ENCODE measurements around the gene NLRP8.
"Not testable (repeated sequence)": the region's sequence is repeated elsewhere in the genome, so short reads cannot be mapped to it uniquely, and the experiment has no call there.

The NLRP8 gene

GRCh38 chr19:55980415-55980814 lies 32.8 kb downstream of the NLRP8 start:
- no peak for DNase-seq

- no peak for DNase-seq
Observed at GRCh38 chr19:55985254-55985653, 37.6 kb downstream of the NLRP8 start.

DNA sequence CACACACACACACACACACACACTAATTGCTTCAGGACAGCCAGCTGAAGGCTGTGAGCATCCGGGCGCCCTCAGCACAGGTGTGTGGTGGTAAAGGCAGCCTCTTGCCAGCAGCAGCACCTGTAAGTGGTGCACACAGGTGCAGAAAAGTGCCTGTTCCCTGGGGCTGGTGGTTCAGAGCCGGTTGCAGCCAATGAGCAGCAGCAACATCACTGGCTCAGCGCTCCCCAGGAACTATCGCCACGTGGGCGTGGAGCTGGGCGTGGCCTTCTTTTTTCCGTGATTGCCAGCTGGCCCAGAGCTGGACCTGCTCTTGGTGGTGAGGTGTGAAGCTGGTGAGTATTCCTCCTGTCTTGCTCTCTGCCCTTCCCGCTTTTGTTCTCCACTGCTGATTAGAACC lies 38.9 kb downstream of the NLRP8 start, which contains the start of gene NLRP5:
NLRP5 (plus strand) TSS at position 289 of the 400 bp plus-strand sequence.
- DNase-seq = no peak

DNA sequence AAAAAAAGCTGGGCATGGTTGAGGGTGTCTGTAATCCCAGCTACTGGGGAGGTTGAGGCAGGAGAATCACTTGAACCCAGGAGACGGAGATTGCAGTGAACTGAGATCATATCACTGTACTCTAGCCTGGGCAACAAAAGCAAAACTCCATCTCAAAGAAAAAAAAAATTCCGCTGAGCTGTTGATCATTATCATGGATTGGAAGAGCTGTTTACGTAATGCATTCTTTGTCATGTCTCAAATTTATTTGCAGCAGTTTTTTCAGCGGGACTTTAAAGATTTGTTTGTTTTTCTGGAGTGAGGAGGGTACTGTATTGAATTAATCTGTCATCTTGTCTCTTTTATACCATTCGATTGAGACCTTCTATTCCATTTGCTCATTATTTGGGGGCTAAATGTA lies 43.2 kb downstream of the NLRP8 start:
- no peak for DNase-seq

GRCh38 chr19:55993492-55993891 lies 45.9 kb downstream of the NLRP8 start:
- no peak for DNase-seq

DNA sequence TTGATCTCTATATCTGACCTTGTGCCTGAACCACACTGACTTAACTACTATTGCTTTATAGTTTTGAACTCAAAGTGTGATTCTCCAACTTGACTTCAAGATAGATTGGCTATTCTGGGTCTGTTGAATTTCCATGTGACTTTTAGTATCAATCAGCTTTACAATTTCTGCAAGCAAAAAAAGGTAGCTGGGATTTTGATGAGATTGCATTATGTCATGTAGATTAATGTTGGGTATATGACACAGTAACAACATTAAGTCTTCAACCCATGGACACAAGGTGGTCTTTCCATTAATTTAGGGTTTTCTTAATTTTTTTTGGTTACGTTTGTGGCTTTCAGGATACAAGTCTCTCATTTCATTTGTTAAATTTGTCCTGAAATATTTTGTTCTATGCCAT lies 67.1 kb downstream of the NLRP8 start:
- DNase-seq = no peak

- DNase-seq = no peak
Observed at GRCh38 chr19:56015756-56016155, 68.1 kb downstream of the NLRP8 start.

DNA sequence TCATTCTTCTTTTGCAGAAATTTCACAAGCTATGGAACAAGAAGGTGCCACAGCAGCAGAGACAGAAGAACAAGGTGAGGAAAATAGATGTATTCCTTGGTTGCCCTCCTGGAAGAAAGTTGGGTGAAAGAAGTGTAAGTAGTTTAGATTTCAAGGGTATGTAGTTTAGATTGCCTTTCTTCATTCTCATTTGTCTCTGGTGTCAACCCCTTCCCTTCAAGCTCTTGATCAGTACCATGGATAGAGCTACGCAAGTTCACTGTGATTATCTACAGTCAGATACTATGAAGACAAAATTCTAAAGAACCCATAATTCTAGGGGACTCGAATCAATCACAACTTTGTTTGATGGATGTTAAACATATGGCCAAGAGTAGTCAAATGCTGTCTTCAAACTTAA lies 71.7 kb downstream of the NLRP8 start:
- not testable (repeated sequence) for DNase-seq

GRCh38 chr19:56020355-56020975 lies 72.8 kb downstream of the NLRP8 start:
- not testable (repeated sequence) for DNase-seq

GRCh38 chr19:56026769-56027168 lies 79.1 kb downstream of the NLRP8 start:
- DNase-seq = no peak

Data from right hindlimb (tissue), 1 donor.